HCT116 (cell line): Measurements from ENCODE around the gene PRMT5.

Experiments
- ATF3 ChIP-seq: IDR thresholded peaks from 2 replicates; pipeline ENCODE4 v1.6.1; 2012
- CTCF ChIP-seq, 3 experiments: fragments of 200-600 bp in 1 of 3; sonication (generic) in 1 of 3; IDR thresholded peaks in 2 of 3; conservative IDR thresholded peaks in 1 of 3; 2 replicates each; pipeline ENCODE4 v1.5.1; 2012 to 2017; ENCODE audit warnings: low read depth in 2 of 3, low read length in 2 of 3, antibody characterized with exemption in 1 of 3, borderline replicate concordance in 1 of 3, control low read depth in 1 of 3, mild to moderate bottlenecking in 1 of 3, mixed read lengths in 1 of 3, mixed run types in 1 of 3, moderate library complexity in 1 of 3; ENCODE audit not compliant: insufficient read depth in 1 of 3
- ELF1 ChIP-seq: IDR thresholded peaks from 2 replicates; pipeline ENCODE4 v1.6.1; 2012; ENCODE audit warnings: low read depth, borderline replicate concordance
- EZH2 ChIP-seq: fragments of 200-600 bp; sonication (generic); IDR thresholded peaks from 2 replicates; pipeline ENCODE4 v1.6.1; 2017; ENCODE audit warnings: antibody characterized with exemption, mixed run types
- EZH2phosphoT487 ChIP-seq: fragments of 200-600 bp; IDR thresholded peaks from 2 replicates; pipeline ENCODE4 v1.6.1; 2018; ENCODE audit warnings: antibody characterized with exemption, borderline replicate concordance
- POLR2A ChIP-seq: IDR thresholded peaks from 2 replicates; pipeline ENCODE4 v1.7.0; 2011; ENCODE audit warnings: borderline replicate concordance; ENCODE audit not compliant: insufficient read depth, insufficient read length; ENCODE audit errors: extremely low read depth
- POLR2AphosphoS5 ChIP-seq: IDR thresholded peaks from 2 replicates; pipeline ENCODE4 v1.6.1; 2011; ENCODE audit warnings: mild to moderate bottlenecking, low read depth, low read length, moderate library complexity
- REST ChIP-seq: IDR thresholded peaks from 2 replicates; pipeline ENCODE4 v1.6.1; 2012; ENCODE audit warnings: low read depth
- SP1 ChIP-seq: IDR thresholded peaks from 2 replicates; pipeline ENCODE4 v1.6.1; 2012; ENCODE audit warnings: low read depth
- ZFX ChIP-seq: fragments of 450-650 bp; IDR thresholded peaks from 2 replicates; pipeline ENCODE4 v1.6.1; 2017
- ZNF274 ChIP-seq: fragments of 200-500 bp; sonication (Bioruptor generic); IDR thresholded peaks from 2 replicates; pipeline ENCODE4 v1.6.1; 2014; ENCODE audit warnings: mild to moderate bottlenecking, low read depth, low read length, inconsistent platforms

- TF ChIP-seq CTCF (IDR thresholded peaks at IDR 0.05 in 2 of 3, conservative IDR thresholded peaks at IDR 0.05 in 1 of 3; ENCODE audit: borderline replicate concordance in 1 of 3, insufficient read depth in 1 of 3, low read depth in 2 of 3, low read length in 2 of 3) (no peak), EZH2 (no peak), POLR2A (no peak), EZH2phosphoT487 (no peak), ZNF274 (no peak), REST (no peak), ZFX (no peak), ELF1 (no peak), ATF3 (no peak), SP1 (no peak), POLR2AphosphoS5 (no peak)
Observed at GRCh38 chr14:22935156-22935555, 6.0 kb upstream of the PRMT5 start.
